Measurements from ENCODE around the gene AKAP3. TPM values are rescaled to one million over a fixed set of nuclear protein-coding genes. Genes with fewer than 3 reads are reported as not detected.

Gene AKAP3
- total and polyA plus RNA-seq, 2 donors = 0.76 to 1.1 TPM

DNA sequence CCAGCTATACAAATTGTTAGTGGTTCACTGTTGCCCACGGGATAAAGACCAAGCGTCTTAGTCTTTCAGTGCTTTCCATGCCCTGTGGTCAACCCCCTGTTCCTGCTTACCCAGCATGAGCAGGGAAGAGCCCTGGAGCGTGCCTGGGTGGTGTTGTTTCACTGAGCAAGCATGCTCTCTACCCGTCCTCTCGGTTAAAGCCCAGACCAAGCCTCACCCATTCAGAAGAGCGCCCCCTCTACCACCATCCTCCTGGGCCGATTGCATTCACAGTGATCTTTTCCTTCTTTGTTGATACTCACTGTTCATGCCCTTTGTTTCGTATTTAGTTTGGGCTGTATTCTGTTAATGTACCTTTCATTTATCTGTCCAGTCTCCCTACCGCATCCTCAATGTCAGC is 61.7 kb downstream of the AKAP3 start:
- H3K27me3 ChIP-seq (ENCODE audit: control insufficient read depth in 2 of 2, insufficient read depth in 1 of 2, low read length in 1 of 2) = no peaks in the 10 kb centered on the region
- DNase-seq (ENCODE audit: low read depth in 6 of 9, low spot score in 9 of 9) = no peak
- no peaks in the 10 kb centered on the region for H3K9me3 ChIP-seq (ENCODE audit: control insufficient read depth in 2 of 2, insufficient read depth in 1 of 2, low read length in 1 of 2)
- no peaks in the 10 kb centered on the region for H3K4me1 ChIP-seq (ENCODE audit: control insufficient read depth in 2 of 2, insufficient read depth in 2 of 2, low read length in 2 of 2)
- no peak overlapping the region for H3K4me3 ChIP-seq (ENCODE audit: low read length in 2 of 2)
- H3K27ac ChIP-seq (ENCODE audit: low read depth in 1 of 2, low read length in 1 of 2) = no peak overlapping the region
- no peaks in the 10 kb centered on the region for H3K36me3 ChIP-seq (ENCODE audit: control insufficient read depth in 2 of 2, insufficient read depth in 2 of 2, low read length in 1 of 2)
- 90% methylated on average over 9 of the region's 9 CpGs for whole genome bisulfite sequencing

- DNase-seq (ENCODE audit: low read depth in 6 of 9, low spot score in 9 of 9) = no peak
Measured at GRCh38 chr12:4586500-4586899, 62.4 kb downstream of the AKAP3 start.

GRCh38 chr12:4584896-4585295 is 64.0 kb downstream of the AKAP3 start:
- no peaks in the 10 kb centered on the region for H3K4me1 ChIP-seq (ENCODE audit: control insufficient read depth in 2 of 2, insufficient read depth in 2 of 2, low read length in 2 of 2)
- no peak for DNase-seq (ENCODE audit: low read depth in 6 of 9, low spot score in 9 of 9)
- no peaks in the 10 kb centered on the region for H3K36me3 ChIP-seq (ENCODE audit: control insufficient read depth in 2 of 2, insufficient read depth in 2 of 2, low read length in 1 of 2)
- no peak overlapping the region for H3K4me3 ChIP-seq (ENCODE audit: low read length in 2 of 2)
- no peak overlapping the region for H3K27ac ChIP-seq (ENCODE audit: low read depth in 1 of 2, low read length in 1 of 2)
- 95% methylated on average over 7 of the region's 7 CpGs for WGBS
- no peaks in the 10 kb centered on the region for H3K9me3 ChIP-seq (ENCODE audit: control insufficient read depth in 2 of 2, insufficient read depth in 1 of 2, low read length in 1 of 2)
- H3K27me3 ChIP-seq (ENCODE audit: control insufficient read depth in 2 of 2, insufficient read depth in 1 of 2, low read length in 1 of 2) = no peaks in the 10 kb centered on the region

More at GRCh38 chr12:4586500-4586899, 62.4 kb downstream of the AKAP3 start:
- H3K27me3 ChIP-seq (ENCODE audit: control insufficient read depth in 2 of 2, insufficient read depth in 1 of 2, low read length in 1 of 2) = no peaks in the 10 kb centered on the region
- no peaks in the 10 kb centered on the region for H3K4me1 ChIP-seq (ENCODE audit: control insufficient read depth in 2 of 2, insufficient read depth in 2 of 2, low read length in 2 of 2)
- H3K27ac ChIP-seq (ENCODE audit: low read depth in 1 of 2, low read length in 1 of 2) = no peak overlapping the region
- H3K4me3 ChIP-seq (ENCODE audit: low read length in 2 of 2) = no peak overlapping the region
- no peaks in the 10 kb centered on the region for H3K36me3 ChIP-seq (ENCODE audit: control insufficient read depth in 2 of 2, insufficient read depth in 2 of 2, low read length in 1 of 2)
- WGBS = 73% methylated on average over 5 of the region's 5 CpGs
- H3K9me3 ChIP-seq (ENCODE audit: control insufficient read depth in 2 of 2, insufficient read depth in 1 of 2, low read length in 1 of 2) = no peaks in the 10 kb centered on the region

DNA sequence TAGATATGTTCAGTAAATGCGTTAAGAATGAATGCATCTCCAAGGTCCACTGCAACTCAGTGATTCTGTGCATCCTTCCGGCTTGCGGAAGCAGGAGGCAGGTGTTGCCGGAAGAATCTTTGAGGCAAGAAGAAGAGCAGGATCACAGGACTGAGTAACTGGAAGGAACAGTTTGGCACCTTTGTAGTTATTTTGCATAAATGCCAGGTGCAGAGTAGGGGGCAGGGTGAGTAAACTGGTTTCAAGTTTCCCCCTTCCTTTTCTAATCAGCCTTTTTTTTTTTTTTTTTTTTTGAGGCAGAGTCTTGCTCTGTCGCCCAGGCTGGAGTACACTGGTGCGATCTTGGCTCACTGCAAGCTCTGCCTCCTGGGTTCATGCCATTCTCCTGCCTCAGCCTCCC is 64.6 kb downstream of the AKAP3 start:
- no peak overlapping the region for H3K27ac ChIP-seq (ENCODE audit: low read depth in 1 of 2, low read length in 1 of 2)
- DNase-seq (ENCODE audit: low read depth in 6 of 9, low spot score in 9 of 9) = no peak
- H3K27me3 ChIP-seq (ENCODE audit: control insufficient read depth in 2 of 2, insufficient read depth in 1 of 2, low read length in 1 of 2) = no peaks in the 10 kb centered on the region

GRCh38 chr12:4580281-4580688 is 68.6 kb downstream of the AKAP3 start:
- WGBS = 87% methylated on average over 3 of the region's 3 CpGs
- no peaks in the 10 kb centered on the region for H3K36me3 ChIP-seq (ENCODE audit: control insufficient read depth in 2 of 2, insufficient read depth in 2 of 2, low read length in 1 of 2)
- H3K27ac ChIP-seq (ENCODE audit: low read depth in 1 of 2, low read length in 1 of 2) = no peak overlapping the region
- H3K4me1 ChIP-seq (ENCODE audit: control insufficient read depth in 2 of 2, insufficient read depth in 2 of 2, low read length in 2 of 2) = no peaks in the 10 kb centered on the region
- no peaks in the 10 kb centered on the region for H3K9me3 ChIP-seq (ENCODE audit: control insufficient read depth in 2 of 2, insufficient read depth in 1 of 2, low read length in 1 of 2)
- no peaks in the 10 kb centered on the region for H3K27me3 ChIP-seq (ENCODE audit: control insufficient read depth in 2 of 2, insufficient read depth in 1 of 2, low read length in 1 of 2)
- no peak overlapping the region for H3K4me3 ChIP-seq (ENCODE audit: low read length in 2 of 2)
- no peak for DNase-seq (ENCODE audit: low read depth in 6 of 9, low spot score in 9 of 9)

More for the DNA sequence above, 64.6 kb downstream of the AKAP3 start:
- WGBS = 83% methylated on average over 6 of the region's 6 CpGs
- H3K36me3 ChIP-seq (ENCODE audit: control insufficient read depth in 2 of 2, insufficient read depth in 2 of 2, low read length in 1 of 2) = no peaks in the 10 kb centered on the region
- H3K9me3 ChIP-seq (ENCODE audit: control insufficient read depth in 2 of 2, insufficient read depth in 1 of 2, low read length in 1 of 2) = no peaks in the 10 kb centered on the region
- no peaks in the 10 kb centered on the region for H3K4me1 ChIP-seq (ENCODE audit: control insufficient read depth in 2 of 2, insufficient read depth in 2 of 2, low read length in 2 of 2)
- no peak overlapping the region for H3K4me3 ChIP-seq (ENCODE audit: low read length in 2 of 2)

DNA sequence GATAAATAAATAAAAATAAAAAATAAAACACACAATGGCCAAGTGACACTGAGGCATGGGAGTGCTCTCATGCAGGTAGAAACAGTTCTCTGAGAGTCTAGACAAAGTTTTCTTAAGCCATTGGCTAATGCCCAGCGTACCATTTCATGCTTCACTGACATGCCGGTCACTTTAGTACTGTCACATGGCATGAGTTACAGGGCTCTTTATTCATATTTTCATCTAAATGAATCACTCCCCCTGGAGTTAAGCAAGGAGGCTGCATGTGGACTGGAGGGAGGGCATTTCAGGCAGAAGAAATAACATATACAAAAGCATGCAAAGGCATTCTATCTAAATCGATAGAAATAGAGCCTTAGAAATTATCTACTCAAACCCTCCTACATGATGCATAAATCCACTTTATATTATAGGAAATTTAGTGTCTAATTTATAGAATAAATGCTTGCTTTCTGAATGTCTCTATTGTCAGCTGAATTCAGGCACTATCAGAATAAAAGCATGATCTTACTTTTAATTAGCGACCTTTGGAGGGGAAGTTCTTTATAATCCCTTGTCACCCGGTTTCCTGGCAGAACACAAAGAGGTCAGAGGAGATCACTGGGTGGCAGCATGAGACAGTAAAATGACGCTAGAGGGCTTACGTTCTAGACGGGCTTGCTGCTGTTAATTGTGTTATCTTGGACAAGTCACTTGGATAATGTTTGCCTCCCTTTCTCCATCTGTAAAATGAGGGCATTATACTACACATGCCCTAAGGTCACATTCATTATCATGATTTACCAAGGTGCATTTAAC is 69.3 kb downstream of the AKAP3 start:
- Histone ChIP-seq H3K27me3 (ENCODE audit: control insufficient read depth in 2 of 2, insufficient read depth in 1 of 2, low read length in 1 of 2) (no peaks in the 10 kb centered on the region), H3K4me3 (ENCODE audit: low read length in 2 of 2) (no peak overlapping the region), H3K36me3 (ENCODE audit: control insufficient read depth in 2 of 2, insufficient read depth in 2 of 2, low read length in 1 of 2) (no peaks in the 10 kb centered on the region), H3K27ac (ENCODE audit: low read depth in 1 of 2, low read length in 1 of 2) (no peak overlapping the region), H3K9me3 (ENCODE audit: control insufficient read depth in 2 of 2, insufficient read depth in 1 of 2, low read length in 1 of 2) (no peaks in the 10 kb centered on the region), H3K4me1 (ENCODE audit: control insufficient read depth in 2 of 2, insufficient read depth in 2 of 2, low read length in 2 of 2) (no peaks in the 10 kb centered on the region)
- 36% methylated on average over 8 of the region's 8 CpGs for WGBS
- peak in 2 of 9 donors; percentile 9 to 32 for DNase-seq (ENCODE audit: low read depth in 6 of 9, low spot score in 9 of 9)

GRCh38 chr12:4572680-4573079 is 76.2 kb downstream of the AKAP3 start:
- 94% methylated on average over 7 of the region's 7 CpGs for WGBS
- Histone ChIP-seq H3K27ac (ENCODE audit: low read depth in 1 of 2, low read length in 1 of 2) (no peak overlapping the region), H3K4me3 (ENCODE audit: low read length in 2 of 2) (no peak overlapping the region)

DNA sequence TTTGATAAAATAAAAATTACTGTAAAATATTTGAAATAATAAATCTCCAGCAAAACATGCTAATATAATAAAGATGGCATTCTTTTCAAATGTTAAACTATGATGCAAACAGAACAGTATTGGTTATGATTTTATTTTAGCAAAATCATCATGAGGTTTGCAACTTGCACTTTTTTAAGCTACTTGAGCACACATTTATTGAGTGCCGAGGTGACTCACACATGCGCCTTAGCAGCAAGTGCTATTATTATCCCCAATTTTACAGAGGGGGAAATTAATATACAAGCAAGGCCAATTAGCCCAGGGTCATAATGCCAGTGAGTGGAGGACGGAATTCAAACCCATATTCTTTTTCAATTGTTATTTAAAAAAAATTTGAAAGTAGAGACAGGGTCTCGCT is 79.6 kb downstream of the AKAP3 start:
- no peaks in the 10 kb centered on the region for H3K4me1 ChIP-seq (ENCODE audit: control insufficient read depth in 2 of 2, insufficient read depth in 2 of 2, low read length in 2 of 2)
- no peak for DNase-seq (ENCODE audit: low read depth in 6 of 9, low spot score in 9 of 9)
- no peaks in the 10 kb centered on the region for H3K27me3 ChIP-seq (ENCODE audit: control insufficient read depth in 2 of 2, insufficient read depth in 1 of 2, low read length in 1 of 2)
- H3K27ac ChIP-seq (ENCODE audit: low read depth in 1 of 2, low read length in 1 of 2) = no peak overlapping the region
- peaks cover 0 to 5% of the 10 kb centered on the region in 2 donors for H3K36me3 ChIP-seq (ENCODE audit: control insufficient read depth in 2 of 2, insufficient read depth in 2 of 2, low read length in 1 of 2)
- H3K9me3 ChIP-seq (ENCODE audit: control insufficient read depth in 2 of 2, insufficient read depth in 1 of 2, low read length in 1 of 2) = no peaks in the 10 kb centered on the region
- no peak overlapping the region for H3K4me3 ChIP-seq (ENCODE audit: low read length in 2 of 2)
- WGBS = 96% methylated on average over 4 of the region's 4 CpGs

More at GRCh38 chr12:4572680-4573079, 76.2 kb downstream of the AKAP3 start:
- DNase-seq (ENCODE audit: low read depth in 6 of 9, low spot score in 9 of 9) = no peak
- Histone ChIP-seq H3K36me3 (ENCODE audit: control insufficient read depth in 2 of 2, insufficient read depth in 2 of 2, low read length in 1 of 2) (peaks cover 0 to 5% of the 10 kb centered on the region in 2 donors), H3K27me3 (ENCODE audit: control insufficient read depth in 2 of 2, insufficient read depth in 1 of 2, low read length in 1 of 2) (no peaks in the 10 kb centered on the region), H3K4me1 (ENCODE audit: control insufficient read depth in 2 of 2, insufficient read depth in 2 of 2, low read length in 2 of 2) (no peaks in the 10 kb centered on the region), H3K9me3 (ENCODE audit: control insufficient read depth in 2 of 2, insufficient read depth in 1 of 2, low read length in 1 of 2) (no peaks in the 10 kb centered on the region)

GRCh38 chr12:4567073-4567881 is 81.6 kb downstream of the AKAP3 start:
- Histone ChIP-seq H3K9me3 (ENCODE audit: control insufficient read depth in 2 of 2, insufficient read depth in 1 of 2, low read length in 1 of 2) (no peaks in the 10 kb centered on the region), H3K27me3 (ENCODE audit: control insufficient read depth in 2 of 2, insufficient read depth in 1 of 2, low read length in 1 of 2) (peaks cover 0 to under 1% of the 10 kb centered on the region in 2 donors), H3K4me1 (ENCODE audit: control insufficient read depth in 2 of 2, insufficient read depth in 2 of 2, low read length in 2 of 2) (peaks cover 0 to 3% of the 10 kb centered on the region in 2 donors), H3K27ac (ENCODE audit: low read depth in 1 of 2, low read length in 1 of 2) (no peak overlapping the region), H3K4me3 (ENCODE audit: low read length in 2 of 2) (no peak overlapping the region), H3K36me3 (ENCODE audit: control insufficient read depth in 2 of 2, insufficient read depth in 2 of 2, low read length in 1 of 2) (peaks cover 0 to 7% of the 10 kb centered on the region in 2 donors)
- WGBS = 72% methylated on average over 3 of the region's 3 CpGs
- DNase-seq (ENCODE audit: low read depth in 6 of 9, low spot score in 9 of 9) = no peak

Data from thymus (tissue), 11 donors.